ENCODE measurements around the gene SCG2.

GRCh38 chr2:223594831-223595230 lies 7.3 kb downstream of the SCG2 start:
- TF ChIP-seq ETV6 (CRISPR knock-in tag; IDR thresholded peaks at IDR 0.05) = no peak
- no peak for TF ChIP-seq CTCF (IDR thresholded peaks at IDR 0.05)
- no peak for TF ChIP-seq MAX (CRISPR knock-in tag; IDR thresholded peaks at IDR 0.05)
- no peak for TF ChIP-seq FOXK1 (CRISPR knock-in tag; IDR thresholded peaks at IDR 0.05)
- TF ChIP-seq ELF4 (CRISPR knock-in tag; IDR thresholded peaks at IDR 0.05; ENCODE audit: low read depth) = no peak
- TF ChIP-seq ZNF138 (CRISPR knock-in tag; conservative IDR thresholded peaks at IDR 0.05) = no peak
- TF ChIP-seq NR1H2 (CRISPR knock-in tag; IDR thresholded peaks at IDR 0.05) = no peak
- TF ChIP-seq CREM (CRISPR knock-in tag; IDR thresholded peaks at IDR 0.05) = no peak
- no peak for TF ChIP-seq MLX (CRISPR knock-in tag; IDR thresholded peaks at IDR 0.05)
- TF ChIP-seq E2F1 (CRISPR knock-in tag; IDR thresholded peaks at IDR 0.05) = no peak
- TF ChIP-seq ZNF317 (CRISPR knock-in tag; IDR thresholded peaks at IDR 0.05; ENCODE audit: borderline replicate concordance, low read depth) = no peak
